ENCODE data around the gene SLX9.
"Not testable (repeated sequence)": the region's sequence is repeated elsewhere in the genome, so short reads cannot be mapped to it uniquely, and the experiment has no call there.

SLX9 gene

DNA sequence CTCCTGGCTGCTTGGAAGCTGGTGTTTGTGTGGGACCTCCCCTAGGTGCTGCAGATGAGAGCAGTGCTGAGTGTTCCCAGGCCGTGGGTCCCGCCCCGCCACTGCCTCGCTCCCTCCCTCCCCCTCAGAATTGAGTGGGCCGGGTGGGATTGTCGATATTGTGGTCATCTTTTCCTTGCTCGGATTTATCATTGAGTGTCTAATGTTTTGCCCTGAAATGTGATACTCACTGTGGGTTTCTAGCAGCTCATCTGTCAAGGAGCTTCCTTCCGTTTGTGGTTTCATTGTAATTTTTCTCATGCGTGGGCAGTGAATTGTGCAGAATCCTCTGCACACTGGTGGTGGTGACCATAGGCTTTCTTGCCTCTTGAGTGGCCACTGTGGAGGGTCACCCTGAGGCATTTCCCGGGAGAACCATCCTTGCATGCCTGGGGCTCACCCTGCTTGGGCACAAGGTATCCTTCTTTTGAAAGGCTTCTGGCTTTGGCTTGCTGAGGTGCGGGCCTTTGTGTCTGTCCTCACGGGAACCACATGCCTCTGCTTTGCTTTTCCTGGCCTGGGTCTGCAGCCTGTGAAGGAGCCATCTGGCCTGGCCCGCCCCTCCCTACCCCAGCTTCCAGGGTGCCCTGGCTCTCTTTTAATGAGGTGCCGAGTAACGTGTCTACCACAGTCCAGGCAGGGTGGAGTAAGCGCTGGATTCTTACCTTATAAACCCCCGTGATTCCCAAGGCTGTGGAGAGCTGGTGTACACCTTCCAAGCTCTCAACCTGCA is 25.6 kb downstream of the SLX9 start:
- no peak for DNase-seq

DNA sequence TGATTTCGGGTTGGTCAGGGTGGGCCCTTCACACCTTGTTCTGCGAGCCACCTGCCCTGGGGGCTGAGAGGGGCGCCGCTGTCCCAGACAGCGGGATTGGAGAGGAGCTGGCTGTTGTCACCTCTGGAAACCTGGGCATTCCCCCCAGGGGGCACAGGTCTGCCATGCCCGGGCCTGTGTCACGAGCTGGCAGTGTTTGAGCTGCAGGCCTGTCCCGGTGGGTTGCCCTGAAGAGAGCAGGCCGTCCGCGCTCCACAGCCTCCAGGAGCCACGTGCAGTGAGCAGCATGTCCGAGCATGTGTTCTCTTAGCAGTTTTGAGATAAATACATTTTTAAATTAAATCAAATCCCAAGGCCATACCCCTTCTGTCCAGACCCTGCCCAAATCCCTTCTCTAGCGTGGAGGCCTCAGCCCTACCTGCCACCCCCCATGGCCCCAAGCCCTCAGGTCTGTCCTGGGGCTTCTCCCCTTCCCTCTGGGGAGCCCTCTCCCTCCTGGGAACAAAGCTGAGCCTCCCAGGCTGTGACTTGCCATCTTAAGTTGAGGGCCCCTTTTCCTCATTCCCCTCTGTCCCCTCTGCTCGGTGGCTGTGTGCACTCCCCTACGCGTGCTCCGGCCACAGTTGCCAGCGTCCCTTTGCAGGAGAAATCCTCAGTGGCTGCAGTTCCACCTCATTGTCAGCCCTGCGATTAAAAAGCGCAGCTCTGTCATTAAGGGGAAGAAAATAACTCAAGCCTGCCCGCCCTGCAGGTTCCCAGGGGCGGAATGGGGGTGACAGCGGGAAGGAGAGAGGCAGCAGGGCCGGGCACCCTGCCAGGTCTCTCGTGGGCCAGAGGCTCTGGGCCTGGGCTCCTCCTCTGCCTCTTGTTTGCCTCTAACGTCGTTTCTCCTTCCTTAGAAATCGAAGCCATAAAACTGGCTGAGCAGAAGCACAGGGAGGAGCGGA is 26.6 kb downstream of the SLX9 start:
- peak; percentile 36 for DNase-seq

DNA sequence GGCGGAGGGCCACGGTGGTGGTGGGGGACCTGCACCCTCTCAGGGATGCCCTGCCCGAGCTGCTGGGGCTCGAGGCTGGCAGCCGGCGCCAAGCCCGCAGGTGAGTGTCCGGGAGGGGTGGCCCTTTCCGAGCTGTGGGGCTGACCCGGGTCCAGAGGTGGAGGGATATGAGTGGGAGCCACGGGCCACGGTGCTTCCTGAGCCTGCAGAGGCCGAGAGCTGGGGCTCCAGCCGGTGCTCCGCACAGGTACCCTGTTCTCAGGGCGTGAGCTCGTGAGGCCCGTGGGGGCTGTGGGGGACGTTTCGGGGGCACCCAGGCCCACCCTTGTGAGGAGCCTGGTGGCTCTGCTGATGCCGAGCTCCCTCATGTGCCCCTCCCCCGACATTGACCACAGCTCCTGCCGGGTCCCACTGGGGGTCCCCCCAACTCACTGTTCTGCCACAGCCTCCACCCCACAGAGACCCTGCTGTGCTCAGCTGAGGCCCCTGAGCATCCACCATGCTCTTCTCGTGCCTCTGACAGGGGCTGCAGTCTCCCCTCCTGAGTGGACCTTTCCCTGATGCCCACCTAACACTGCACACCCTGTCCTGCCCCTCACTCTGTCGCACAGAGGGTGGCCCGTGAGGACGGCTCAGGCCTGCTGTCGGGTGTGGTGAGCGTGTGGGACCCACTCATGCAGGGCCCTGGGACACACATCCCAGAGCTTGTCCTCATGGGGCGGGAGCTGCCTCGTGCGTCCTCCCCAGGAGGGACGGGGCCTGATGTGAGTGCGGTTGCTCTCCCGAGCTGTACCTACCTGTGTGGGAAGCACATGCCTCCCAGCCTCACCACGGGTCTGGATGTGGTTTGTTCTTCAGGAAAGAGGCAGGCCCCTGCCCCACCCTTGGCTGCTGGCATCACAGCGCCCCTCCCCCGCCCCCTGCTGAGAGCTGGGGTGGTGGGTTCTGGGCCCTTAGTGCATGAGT is 27.5 kb downstream of the SLX9 start:
- DNase-seq = no peak

DNA sequence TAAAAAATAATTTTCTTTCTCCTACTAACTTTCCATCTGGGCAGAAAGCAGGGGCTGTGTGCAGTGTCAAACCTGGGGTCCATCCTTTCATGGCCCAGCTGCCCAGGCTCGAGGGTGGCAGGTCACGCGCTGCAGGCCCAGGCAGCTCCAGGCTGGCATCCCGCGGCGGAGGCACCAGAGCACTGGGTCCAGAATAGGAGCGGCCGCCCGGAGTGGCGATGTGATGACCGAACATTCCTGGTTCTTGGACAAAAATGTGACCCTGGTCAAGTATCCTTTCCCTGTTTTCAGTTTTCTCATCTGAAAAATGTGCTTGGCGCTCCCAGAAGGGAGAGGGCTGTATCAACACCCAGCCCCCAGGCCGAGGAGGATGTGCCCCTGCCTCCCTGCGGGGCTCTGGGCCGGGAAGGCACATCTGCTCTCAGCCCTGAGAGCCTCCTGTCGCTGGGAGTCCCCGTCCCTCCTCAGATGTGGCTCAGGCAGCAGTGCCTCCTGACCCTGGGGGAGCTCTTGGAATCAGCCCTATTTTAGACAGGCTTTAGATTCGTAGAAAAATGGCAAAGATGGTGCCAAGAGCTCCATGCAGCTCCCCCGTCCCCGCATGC is 29.3 kb downstream of the SLX9 start:
- no peak for DNase-seq

DNA sequence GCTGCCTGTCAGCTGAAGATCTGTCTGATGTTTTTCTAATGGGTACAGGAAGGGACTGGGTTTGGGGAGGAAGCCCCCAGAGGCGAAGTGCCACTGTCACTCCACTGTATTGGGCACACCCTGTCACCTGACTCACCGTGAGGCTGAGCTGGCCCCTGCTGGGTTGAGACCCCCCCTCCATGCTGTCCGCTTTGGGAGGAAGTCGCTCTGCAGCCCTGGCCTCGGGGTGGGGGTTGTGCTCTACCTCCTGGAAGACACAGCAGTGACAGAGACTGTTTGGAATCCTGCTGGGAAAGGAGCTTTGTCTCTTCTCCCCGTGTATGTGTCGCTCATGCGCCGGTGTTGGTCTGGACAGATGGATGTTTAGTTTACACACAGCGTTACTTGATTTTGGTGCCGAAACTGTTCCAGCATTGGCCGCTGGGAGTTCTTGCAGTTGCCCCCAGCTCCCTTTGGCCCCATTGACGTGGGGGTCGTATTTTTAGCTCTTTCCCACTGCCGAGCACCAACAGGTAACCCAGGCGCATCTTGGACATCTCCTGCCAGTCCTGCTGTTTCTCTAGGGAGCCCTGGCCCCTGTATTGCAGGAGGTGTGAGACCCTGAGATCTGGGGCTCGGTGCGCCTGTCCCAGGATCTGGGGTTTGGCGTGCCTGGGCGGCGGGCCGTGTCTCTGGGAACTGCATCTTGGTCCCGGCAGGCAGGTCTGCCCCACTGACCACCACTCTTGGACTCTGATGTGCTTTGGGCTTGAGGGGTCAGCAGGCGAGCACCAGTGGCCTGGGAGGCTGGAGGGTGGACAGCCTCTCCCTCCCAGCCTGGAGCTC is 30.3 kb downstream of the SLX9 start:
- DNase-seq = no peak

DNA sequence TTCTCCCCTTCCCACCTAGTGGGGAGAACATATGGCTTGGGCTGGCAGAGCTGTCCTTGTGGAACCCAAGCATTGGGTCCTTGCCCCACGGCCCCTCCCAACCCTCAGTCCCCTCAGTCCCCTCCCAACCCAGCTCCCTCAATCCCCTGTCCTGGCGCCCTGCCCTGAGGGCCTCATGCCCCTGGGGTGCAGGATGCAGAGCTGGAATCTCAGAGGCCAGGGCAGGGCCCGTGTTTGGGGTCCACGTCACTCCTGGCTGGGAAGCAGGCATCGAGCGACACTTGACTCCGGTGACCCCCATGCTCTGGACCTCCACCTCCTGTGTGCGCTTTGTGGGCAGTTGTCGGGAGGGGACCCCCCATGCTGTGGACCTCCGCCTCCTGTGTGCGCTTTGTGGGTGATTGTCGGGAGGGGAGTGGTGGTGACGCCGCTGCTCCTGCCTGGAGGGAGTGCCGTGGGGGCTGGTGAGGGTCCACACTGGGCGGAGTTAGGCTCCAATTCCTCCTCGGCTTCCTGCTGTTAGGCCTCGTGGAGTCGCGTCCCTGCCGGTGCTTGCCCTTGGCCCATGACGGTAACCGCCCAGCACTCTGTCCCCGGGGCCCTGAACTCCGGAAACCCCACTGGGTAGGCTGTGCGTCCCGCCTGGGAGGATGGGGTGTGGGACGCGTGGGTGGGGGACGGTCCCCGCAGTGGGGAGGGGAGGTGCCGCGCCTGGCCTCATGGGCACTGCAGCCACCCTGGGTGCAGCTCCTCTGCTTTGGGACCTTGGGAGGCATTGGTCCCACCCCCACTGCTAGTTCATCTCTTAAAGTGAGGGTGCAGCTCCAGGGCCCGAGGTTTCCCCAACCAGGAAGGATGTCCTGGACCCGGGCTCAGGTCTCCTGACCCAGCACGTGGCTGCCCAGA is 31.2 kb downstream of the SLX9 start:
- DNase-seq = no peak

DNA sequence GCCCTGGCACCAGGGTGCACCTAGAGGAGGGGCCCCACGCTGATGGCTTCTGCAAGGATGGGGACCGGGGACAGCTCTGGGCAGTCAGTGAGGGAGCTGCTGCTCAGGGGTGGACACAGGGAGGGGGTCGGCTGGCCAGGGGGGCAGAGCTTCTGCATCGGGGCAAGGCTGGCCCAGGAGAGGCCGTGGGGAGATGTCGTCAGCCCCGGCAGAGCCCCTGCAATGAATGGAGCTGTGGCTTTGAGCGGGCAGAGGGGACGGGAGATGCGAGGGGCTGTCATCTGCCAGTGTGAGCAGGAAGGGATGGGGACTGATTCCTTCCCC is 31.8 kb downstream of the SLX9 start:
- no peak for DNase-seq

DNA sequence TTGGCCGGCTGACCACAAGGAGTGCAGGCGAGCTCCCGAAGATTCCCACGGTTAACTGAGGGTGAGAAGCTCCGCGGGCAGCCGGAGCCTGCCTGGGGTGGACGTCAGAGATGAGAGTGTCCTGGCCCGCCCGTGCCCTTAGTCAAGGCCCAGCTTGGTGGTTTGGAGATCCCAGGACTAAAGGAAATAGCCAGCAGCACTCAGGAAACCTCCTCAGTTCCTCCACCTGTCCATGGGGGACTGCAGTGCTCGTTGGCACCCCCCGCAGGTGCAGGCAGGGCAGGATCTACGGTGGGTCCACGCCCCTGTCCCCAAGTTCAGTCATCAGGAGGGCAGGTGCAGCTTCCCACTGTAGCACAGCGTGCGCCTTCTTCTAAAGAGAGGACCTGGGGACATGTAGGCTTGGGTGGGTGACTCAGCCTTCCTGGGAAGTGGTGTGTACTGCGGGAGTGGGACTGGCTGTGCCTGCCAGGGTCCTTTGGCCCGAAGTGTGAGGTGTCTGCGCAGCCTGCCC is 32.5 kb downstream of the SLX9 start:
- DNase-seq = no peak

DNA sequence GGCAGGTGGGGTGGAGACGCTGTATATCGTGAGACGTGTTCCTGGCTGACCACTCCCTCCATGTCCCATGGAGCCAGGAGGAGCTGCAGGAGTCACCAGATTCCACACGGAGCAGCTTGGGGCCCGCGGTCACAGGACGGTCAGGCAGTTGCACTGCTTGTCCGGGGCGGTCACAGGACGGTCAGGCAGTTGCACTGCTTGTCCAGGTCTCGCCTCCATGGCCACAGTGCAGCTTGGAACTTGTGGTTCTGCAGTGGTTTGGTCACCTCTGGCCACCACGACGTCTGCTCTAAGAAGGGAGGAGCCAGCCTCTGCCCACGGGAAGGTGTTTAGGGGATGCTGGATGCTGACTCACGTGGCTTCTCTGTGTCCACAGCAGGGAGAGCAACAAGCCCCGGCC is 33.0 kb downstream of the SLX9 start:
- no peak for DNase-seq

DNA sequence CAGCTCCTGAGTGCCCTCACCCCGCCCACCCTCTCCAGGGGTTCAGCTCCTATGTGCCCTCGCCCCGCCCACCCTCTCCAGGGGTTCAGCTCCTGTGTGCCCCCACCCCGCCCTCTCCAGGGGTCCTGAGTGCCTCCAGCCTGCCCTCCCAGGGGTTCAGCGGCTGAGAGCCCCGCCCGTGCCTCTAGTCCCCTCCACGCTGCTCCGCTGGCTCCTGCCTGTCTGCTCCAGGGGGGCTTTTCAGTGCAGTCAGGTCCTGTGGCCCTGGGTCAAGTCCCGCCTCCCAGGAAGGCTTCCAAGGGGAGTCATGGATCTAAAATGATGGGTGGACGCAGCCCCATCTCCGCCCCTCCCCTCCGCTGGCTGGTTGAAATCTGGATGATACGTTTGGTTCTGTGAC is 33.8 kb downstream of the SLX9 start:
- DNase-seq = no peak

DNA sequence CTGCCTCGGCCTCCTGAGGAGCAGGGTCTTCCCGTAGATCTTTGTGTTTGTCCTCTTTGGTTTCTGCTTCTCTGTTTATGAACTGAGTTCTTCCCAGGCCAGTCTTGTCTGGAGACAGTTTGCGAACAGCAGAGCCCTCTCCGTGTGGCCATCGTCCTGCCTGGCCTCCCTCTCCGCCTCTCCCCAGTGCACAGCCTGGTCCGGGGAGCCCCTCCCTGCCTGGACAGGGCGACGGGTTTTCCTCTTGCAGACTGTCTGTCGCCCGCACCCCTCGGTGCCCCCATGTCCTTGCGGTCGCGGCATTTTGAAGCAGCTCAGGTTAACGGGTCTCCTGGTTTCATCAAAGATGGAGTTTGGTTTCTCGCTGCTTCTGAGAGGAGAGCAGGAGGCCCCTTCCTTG is 34.8 kb downstream of the SLX9 start:
- no peak for DNase-seq

DNA sequence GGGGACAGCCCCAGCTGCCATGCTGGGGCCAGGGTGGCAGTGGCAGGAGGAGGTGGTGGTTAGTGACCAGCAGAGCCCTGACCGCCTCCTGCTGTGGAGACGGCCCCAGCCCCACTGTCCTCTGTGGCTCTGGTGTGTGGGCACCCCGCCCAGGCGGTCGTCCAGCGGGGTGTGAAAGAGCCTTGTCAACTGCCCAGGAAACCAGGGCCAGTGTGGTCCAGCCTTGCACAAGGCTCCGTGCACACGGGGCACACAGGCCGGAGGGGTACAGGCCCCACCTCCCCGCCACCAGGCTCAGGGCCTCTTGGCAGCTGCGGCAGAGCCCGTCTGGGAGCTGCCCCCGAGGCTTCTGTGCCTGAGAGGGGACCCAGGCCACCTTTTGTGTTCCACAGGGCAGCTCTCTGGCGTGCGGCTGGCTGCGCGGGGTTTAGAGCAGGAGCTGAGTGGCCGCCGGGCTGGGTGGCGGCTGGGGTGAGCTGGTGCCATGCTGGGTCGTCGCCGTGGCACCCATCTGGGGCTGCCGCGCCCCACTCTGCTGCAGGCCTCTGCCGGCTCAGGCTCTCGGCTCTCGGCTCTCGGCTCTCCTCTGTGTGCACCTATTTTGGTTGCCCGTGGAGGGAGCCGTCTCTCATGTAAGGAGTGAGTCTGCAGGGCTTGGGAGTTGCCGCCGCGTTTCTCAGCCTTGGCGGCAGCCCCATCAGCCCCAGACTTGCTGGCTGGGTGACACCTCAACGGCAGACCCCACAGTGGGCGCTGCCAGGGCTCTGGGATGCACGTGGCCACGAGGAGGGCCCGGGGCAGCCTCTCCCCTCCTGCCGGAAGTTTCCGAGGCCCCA is 36.1 kb downstream of the SLX9 start:
- DNase-seq = no peak

DNA sequence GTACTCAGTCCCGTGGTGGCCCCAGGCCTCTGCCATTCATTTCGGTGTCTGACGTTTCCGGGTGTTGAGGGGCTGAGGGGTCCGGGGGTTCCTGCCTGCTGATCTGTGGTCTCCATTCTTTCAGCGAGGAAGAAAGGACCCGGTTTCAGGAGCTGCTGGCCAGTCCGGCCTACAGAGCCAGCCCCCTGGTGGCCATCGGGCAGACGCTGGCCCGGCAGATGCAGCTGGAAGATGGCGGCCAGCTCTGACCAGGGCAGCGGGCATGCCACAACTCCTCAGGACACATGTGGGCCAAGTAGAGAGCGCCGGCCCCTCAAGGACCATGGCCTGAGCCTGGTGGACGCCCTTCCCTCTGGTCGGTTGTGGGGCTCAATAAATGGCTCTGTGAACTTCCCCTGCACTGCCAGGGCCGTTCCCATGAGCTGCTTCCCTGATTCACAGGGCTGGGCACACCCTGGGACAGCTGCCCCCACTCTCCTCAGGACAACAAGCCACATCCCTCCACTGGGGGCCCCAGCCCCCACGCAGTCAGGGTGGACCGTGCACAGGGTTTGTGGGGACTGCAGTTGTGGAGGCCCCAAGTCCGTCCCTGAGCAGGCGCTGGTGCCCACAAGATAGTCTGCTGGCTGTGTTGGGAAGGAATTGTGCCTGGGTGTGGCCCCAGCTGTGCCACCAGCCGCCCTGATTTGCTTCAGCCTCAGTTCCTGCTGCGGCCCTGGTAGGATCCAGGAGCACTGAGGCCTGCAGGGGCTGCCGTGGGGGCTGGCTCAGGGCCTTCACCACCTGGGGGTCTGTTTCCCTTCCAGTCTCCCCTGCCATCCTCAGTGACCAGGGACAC is 36.9 kb downstream of the SLX9 start:
- not testable (repeated sequence) for DNase-seq

DNA sequence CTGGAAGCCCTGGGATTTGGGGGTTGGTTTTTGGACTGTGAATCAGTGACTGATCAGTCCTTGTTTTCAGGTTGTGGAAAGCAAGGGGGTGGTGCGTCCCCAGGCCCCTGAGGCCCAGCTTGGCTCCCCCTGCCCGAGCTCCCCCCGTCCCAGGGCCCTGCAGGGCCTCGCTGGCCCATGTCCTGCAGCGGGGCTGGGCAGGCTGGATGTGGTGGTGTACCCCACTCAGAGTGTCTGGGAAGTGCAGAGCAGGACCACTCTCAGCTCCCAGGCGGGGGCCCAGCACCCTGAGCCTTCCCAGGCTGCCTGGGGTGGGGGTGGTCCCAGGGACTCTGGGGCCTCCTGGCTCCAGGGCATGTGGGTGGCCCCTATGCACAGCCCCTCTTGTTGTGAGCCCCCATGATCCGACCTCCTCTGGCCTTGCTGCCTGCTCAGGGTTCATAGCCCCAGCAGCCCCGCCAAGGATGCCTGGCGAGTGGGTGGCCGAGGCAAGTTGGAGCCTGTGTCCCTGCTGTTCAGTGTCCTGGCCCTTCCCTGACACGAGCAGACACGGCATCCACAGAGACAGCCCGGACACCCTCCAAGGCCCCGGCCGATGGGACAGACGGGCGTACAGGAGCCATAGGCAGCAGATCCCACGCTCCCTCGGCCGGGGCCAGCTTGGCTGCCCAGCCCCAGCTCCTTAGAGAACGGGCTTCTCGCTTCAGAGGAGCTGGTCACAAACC is 37.9 kb downstream of the SLX9 start:
- no peak for DNase-seq

DNA sequence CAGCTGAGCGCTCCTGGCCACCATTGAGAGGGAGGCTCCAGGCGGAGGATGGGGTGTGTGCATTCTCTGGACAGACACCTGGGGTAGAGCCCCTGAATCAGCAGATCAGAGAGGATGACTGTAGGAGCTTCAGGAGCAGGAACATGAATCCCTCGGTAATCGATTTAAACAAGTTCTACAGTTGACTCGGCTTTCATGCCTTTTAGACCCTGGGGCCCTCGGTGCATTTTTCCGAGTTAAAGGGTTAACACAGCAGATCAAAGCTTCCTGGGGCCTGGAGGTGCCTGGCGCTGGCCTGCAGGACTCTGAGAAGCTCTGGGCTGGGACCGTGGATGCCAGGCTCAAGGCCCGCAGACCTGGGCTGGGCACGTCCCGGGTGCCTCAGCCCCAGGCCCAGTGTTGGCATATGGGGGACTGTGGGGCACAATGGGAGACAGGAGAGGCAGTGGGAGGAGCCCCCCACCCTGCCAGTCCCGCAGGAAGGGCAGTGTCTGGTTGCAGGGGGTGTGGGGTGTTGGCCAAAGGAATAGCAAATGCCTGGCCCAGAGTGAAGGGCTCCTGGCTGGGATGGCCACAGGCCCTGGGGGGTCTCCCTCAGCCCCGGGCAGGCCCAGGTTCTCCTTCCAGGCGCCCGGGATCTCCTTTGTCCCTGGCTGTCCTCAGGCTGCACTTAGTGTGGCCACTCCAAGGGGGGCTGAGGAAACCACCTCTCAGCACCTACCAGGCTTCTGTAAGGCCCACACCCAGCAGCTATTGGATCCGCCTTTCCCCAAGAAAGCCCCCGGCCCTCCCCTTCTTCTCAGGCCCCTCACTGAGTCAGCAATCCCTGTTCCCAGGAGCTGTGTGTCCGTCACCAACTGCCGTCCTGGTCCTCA is 40.1 kb downstream of the SLX9 start:
- DNase-seq = no peak
